GM19099 (cell line): Measurements from ENCODE around the gene ATP6AP1.

Experiments used
- POLR2A ChIP-seq: IDR thresholded peaks from 3 replicates; pipeline ENCODE4 v1.6.1; 2011; ENCODE audit warnings: low read depth; ENCODE audit not compliant: insufficient read length; ENCODE audit errors: extremely low read depth

ATP6AP1 gene

GRCh38 chrX:154469114-154469513 lies 40.6 kb downstream of the ATP6AP1 start:
- TF ChIP-seq POLR2A, result no peak

- no peak for TF ChIP-seq POLR2A
Measured at GRCh38 chrX:154469880-154470279, 41.4 kb downstream of the ATP6AP1 start.

GRCh38 chrX:154470434-154470833 lies 42.0 kb downstream of the ATP6AP1 start:
- no peak for TF ChIP-seq POLR2A

GRCh38 chrX:154470914-154471568 lies 42.6 kb downstream of the ATP6AP1 start:
- TF ChIP-seq POLR2A, result no peak

DNA sequence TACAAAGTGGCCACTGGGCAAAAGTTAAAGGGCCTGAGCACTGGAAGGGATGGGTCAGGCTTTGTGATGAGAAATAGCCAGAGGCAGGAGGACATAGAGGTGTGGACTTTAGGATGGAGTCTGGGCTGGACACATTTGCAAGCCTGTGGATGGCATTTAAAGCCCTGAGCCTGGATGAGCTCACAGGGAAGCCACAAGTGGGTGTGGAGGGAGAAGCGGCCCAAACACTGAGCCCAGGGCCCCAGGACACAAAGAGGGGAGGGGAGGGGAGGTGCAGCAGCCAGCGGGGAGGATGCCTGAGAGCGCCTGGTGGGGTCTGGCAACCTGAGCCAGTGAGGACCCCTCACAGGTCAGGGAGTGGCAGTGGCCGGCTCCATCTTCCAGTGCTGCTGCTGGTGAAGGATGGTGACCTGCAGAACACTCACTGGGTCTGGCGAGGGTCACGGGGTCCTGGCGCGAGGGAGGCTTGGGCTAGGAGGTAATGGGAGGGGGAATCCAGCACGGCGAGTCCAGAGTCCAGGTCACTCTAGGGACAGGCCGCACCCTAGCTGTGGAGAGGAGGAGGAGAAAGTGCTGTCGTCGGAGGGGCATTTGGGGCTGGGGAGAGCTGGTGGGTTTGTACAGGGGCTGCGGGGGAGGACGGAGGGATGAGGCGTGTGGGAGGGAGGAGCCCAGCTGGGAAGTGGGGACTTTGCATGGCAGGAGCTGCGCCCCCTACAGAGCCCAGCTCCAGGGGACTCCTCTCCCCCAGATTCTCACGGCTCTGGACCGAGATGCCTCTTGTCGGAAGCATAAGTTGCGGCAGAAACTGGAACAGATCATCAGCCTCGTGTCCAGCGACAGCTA lies 43.6 kb downstream of the ATP6AP1 start:
- no peak for TF ChIP-seq POLR2A

DNA sequence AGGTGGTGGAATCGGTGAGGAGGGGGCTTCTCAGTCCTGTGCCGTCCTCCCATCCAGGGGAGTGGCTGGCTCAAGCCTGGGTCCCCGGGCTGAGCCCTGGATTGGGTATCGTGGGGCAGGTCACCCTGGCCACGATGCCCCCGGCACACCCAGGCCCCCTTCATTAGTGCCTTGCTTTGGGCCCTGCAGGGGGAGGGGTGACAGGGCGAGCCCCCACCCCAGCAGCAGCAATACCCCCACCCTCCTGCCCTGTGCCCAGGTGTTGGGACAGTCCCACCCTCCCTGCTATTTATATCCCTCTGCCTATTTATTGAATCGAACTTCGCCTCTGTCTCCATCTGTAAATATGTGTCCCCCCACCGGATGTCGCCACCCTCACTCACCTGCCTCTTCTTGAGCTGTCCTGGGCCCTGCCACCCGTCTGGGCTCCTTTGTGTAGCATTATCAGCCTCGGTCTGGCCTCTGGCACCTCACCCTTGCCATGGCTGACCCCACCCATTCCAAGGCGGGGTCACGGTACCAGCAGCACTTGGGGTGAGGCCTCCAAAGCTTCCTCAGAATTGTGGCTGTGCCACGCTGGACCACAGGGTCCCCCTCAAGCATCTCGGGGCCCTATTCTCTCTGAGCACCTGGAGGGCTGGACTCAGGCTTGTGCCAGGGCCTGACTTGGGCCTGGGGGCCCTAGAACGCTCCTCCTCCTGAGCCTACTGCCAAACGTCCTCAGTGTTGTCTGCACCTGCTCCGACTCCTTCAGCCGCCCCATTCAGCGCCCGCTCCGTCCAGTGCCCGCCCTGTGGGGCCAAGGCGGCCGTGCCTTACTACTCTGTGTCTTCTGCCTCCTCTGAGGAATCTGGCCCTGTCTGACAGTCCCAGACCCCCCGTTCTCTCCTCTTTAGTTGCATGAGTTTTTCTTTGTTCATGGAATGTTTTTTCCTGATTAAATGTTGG lies 44.5 kb downstream of the ATP6AP1 start:
- TF ChIP-seq POLR2A, result no peak

- no peak for TF ChIP-seq POLR2A
Measured at GRCh38 chrX:154473683-154474082, 45.2 kb downstream of the ATP6AP1 start.

- no peak for TF ChIP-seq POLR2A
Measured at GRCh38 chrX:154476821-154477220, 48.3 kb downstream of the ATP6AP1 start.

DNA sequence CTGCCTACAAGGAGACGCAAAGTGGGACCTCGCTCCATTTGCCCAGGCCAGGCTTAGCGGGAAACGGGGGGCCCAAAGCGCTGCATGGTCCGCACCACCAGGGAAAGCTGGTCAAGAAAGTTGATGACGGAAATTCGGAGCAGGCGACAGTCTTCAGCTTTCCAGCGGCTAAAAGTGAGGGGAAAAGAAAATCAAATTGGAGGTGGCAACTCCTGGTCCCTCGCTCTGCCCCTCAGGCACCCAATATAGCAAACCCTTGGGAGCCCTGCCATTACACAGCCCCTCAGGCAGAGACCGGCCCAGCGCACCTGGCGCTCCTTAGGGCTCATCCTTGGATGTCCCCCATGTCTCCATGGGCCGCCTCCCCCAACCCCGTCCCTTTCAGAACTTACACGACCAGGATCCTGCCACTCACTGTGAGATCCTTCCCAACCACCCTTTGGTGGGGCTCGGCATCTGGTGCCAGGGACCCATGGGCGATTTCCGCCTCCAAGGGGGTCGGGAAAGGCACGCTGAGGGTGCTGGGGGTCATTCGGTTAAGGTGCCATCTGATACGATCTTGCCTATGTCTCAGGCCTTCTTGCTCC lies 49.5 kb downstream of the ATP6AP1 start:
- no peak for TF ChIP-seq POLR2A

DNA sequence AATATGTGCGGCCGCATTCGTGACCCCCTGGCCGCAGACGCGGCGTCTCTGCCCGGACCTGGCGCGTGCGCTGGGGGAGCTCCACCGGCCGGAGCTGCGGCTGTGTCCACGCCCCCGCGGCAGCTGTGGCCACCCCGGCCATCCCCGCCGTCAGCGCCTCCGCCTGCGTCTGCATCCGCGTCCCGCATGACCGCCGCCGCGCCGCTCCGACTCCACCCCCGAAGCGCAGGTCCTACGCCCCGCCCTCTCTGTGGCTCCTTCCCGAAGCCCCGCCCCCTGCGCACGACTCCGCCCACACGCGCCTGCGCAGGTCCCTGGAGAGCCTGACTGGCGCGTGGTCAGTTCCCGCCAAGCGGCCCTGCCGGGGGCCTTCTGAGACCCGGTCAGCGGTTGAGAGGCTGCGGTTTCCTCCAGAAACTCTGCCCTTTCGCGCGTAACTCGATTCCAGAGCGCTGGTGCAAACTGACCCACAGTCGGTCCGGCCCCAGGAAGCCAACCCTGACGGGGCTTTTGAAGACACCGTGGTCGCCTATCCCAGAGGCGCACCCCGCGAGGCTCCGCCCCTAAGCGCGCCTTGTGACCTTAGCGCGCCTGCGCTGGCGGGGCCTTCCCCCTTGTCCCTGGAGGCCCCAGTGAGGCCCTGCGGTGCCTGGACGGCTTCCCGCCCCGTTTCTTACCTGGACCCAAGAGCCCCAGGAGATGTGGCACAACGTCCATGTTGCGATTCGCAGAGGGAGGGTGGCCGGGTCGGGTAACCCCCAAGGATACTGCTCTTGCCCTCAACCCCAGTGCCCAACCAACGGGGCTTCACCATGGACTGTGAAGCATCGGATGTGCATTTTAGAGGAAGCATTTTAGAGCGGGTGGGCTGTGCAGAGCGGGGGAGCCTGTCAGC lies 50.5 kb downstream of the ATP6AP1 start, which contains the start of gene LAGE3:
LAGE3 (minus strand) TSS at position 554 of the 895 bp plus-strand sequence; CDS start at position 188, 366 bp downstream.
- peak; percentile 64 for TF ChIP-seq POLR2A

- no peak for TF ChIP-seq POLR2A
Measured at GRCh38 chrX:154481195-154481594, 52.7 kb downstream of the ATP6AP1 start.

DNA sequence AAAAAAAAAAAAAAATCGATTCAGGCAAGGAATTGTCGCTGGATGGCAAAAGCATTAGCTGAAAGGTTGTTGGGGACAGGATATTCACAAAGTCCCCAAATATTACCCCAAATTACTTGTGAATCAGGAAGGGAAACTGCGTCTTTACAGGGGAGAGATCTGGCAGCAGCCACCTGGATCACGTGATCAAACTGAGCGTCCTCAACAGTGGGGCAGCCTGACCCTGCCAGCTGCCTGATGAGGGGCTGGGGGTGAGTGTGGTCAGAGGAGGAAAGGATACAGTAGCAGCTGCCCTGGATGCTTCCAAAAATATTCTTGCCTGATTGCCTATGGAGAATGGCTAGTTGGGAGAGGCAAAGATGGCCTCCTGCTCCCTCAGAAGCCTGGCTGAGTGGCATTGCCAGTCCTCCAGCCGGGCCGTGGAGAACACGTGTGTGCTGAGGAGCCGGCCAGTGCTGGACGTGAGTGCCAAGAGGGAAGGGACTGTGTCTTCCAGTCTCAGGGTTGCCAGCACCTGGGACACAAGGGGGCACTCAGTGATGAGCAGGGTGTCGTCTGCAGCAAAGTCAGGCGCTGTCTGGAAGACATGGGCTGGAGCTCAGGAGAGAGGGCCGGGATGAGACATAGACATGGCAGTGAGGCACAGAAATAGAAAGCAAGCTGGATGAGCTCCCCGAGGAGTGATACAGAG lies 53.6 kb downstream of the ATP6AP1 start:
- TF ChIP-seq POLR2A, result no peak

DNA sequence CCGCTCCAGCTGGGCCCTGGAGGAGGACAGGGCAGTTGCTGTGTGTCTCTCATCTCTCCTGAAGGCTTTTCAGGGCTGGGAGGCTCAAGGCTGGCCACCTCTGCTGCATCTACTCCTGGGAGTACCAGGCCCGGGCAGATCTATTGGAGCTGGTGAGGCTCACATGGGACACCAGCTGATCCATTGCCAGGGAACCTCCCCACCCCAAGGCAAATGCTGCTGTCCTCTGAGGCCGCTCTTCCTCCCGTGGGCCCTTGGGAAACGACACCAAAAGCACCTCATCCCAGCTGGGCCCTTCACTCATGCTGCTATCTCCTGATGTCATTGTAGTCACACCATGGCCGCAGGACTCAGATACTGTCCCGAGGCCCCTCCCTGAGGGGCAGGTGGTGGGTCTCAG lies 54.3 kb downstream of the ATP6AP1 start:
- TF ChIP-seq POLR2A, result no peak

GRCh38 chrX:154483325-154483724 lies 54.8 kb downstream of the ATP6AP1 start:
- TF ChIP-seq POLR2A, result no peak
